Esophagus squamous epithelium (tissue), 4 donors: ENCODE measurements around the gene IL18.

Experiments
- POLR2A ChIP-seq, 4 donors: fragments of 450-650 bp; IDR thresholded peaks; one replicate each; pipeline ENCODE4 v1.6.1; 2017; ENCODE audit warnings: antibody characterized with exemption in 4 of 4, mild to moderate bottlenecking in 4 of 4, moderate library complexity in 3 of 4
- TF ChIP-seq, protein P1 (sequence below), 6 experiments: fragments of 450-650 bp in 4 of 6; fragments of 200-600 bp in 2 of 6; sonication (generic) in 2 of 6; IDR thresholded peaks; one replicate each; pipeline ENCODE4 v1.5.1; 2016 to 2019; ENCODE audit warnings: antibody characterized with exemption in 6 of 6, mild to moderate bottlenecking in 4 of 6, moderate library complexity in 4 of 6

DNA sequence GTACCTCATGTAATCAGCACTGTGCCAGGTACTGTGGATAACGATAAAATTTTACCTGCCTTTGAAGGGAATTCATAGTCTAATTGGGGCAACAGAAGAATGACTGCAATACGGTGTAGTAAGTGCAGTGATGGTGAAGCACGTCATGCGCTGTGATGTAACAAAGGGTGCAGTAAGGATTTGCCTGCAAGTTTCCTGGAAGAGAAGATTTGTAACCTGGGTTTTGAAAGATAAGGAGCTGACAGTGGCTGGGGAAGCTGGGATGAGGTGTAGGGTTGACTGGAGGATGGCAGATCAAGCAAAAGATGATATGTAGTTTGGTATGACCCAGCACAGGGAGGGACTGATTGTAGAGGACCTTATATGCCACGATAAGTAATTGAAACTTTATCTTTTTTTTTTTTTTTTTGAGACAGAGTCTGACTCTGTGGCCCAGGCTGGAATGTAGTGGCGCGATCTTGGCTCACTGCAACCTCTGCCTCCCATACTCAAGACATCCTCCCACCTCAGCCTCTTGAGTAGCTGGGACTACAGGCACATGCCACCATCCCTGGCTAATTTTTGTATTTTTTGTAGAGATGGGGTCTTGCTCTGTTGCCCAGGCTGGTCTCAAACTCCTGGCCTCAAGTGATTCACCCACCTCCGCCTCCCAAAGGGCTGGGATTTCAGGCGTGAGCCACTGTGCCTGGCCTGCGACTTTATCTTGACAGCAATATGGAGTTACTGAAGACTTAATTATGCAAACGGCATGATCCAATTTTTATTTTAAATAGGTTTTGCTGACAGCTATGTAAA, 66.0 kb downstream of the IL18 start:
- TF ChIP-seq POLR2A (IDR thresholded peaks at IDR 0.05): no peak
- TF ChIP-seq, protein P1, sequence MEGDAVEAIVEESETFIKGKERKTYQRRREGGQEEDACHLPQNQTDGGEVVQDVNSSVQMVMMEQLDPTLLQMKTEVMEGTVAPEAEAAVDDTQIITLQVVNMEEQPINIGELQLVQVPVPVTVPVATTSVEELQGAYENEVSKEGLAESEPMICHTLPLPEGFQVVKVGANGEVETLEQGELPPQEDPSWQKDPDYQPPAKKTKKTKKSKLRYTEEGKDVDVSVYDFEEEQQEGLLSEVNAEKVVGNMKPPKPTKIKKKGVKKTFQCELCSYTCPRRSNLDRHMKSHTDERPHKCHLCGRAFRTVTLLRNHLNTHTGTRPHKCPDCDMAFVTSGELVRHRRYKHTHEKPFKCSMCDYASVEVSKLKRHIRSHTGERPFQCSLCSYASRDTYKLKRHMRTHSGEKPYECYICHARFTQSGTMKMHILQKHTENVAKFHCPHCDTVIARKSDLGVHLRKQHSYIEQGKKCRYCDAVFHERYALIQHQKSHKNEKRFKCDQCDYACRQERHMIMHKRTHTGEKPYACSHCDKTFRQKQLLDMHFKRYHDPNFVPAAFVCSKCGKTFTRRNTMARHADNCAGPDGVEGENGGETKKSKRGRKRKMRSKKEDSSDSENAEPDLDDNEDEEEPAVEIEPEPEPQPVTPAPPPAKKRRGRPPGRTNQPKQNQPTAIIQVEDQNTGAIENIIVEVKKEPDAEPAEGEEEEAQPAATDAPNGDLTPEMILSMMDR (IDR thresholded peaks at IDR 0.05): no peak
